Endometrium (tissue), 2 donors: ENCODE measurements around the gene SUZ12.
"Not testable (repeated sequence)": the region's sequence is repeated elsewhere in the genome, so short reads cannot be mapped to it uniquely, and the experiment has no call there.

Experiments
- FAIRE-seq: peaks from 2 replicates; lab custom pipeline; 2012; peaks lifted over from hg19 to GRCh38; lab: Jason Lieb, UNC
- donor health status: control.
- donor health status: control.

SUZ12 gene

GRCh38 chr17:31964131-31964530 is 27.3 kb downstream of the SUZ12 start:
- not testable (repeated sequence) for FAIRE-seq

GRCh38 chr17:31967648-31968047 is 30.8 kb downstream of the SUZ12 start:
- FAIRE-seq = no peak

- FAIRE-seq = not testable (repeated sequence)
Observed at GRCh38 chr17:31970416-31970815, 33.6 kb downstream of the SUZ12 start.

- FAIRE-seq = not testable (repeated sequence)
Observed at GRCh38 chr17:31974269-31975071, 37.7 kb downstream of the SUZ12 start.

- not testable (repeated sequence) for FAIRE-seq
Observed at GRCh38 chr17:31975391-31975790, 38.6 kb downstream of the SUZ12 start.

GRCh38 chr17:31991821-31992220 is 55.0 kb downstream of the SUZ12 start:
- FAIRE-seq = not testable (repeated sequence)

GRCh38 chr17:31997005-31997404 is 60.2 kb downstream of the SUZ12 start:
- no peak for FAIRE-seq

GRCh38 chr17:32006957-32007462 is 70.2 kb downstream of the SUZ12 start, which contains the start of gene LRRC37B:
LRRC37B (plus strand) TSS chr17:32007383; CDS start chr17:32021393, 14,010 bp downstream.
- FAIRE-seq = no peak

- FAIRE-seq = no peak
Observed at GRCh38 chr17:32007463-32008298, 70.9 kb downstream of the SUZ12 start.

GRCh38 chr17:32009262-32009542 is 72.4 kb downstream of the SUZ12 start:
- FAIRE-seq = no peak

GRCh38 chr17:32010114-32010513 is 73.3 kb downstream of the SUZ12 start:
- no peak for FAIRE-seq

- no peak for FAIRE-seq
Observed at GRCh38 chr17:32015245-32016013, 78.6 kb downstream of the SUZ12 start.

GRCh38 chr17:32016231-32016630 is 79.4 kb downstream of the SUZ12 start:
- FAIRE-seq = no peak

- FAIRE-seq = no peak
Observed at GRCh38 chr17:32019228-32019627, 82.4 kb downstream of the SUZ12 start.

- no peak for FAIRE-seq
Observed at GRCh38 chr17:32020943-32021614, 84.3 kb downstream of the SUZ12 start.

- FAIRE-seq = no peak
Observed at GRCh38 chr17:32021615-32021955, 84.8 kb downstream of the SUZ12 start.

- FAIRE-seq = not testable (repeated sequence)
Observed at GRCh38 chr17:32022554-32022953, 85.7 kb downstream of the SUZ12 start.

- FAIRE-seq = not testable (repeated sequence)
Observed at GRCh38 chr17:32027271-32027670, 90.5 kb downstream of the SUZ12 start.

GRCh38 chr17:32033223-32033622 is 96.4 kb downstream of the SUZ12 start:
- FAIRE-seq = no peak

- FAIRE-seq = not testable (repeated sequence)
Observed at GRCh38 chr17:32033812-32034211, 97.0 kb downstream of the SUZ12 start.

GRCh38 chr17:32040246-32040645 is 103.4 kb downstream of the SUZ12 start:
- not testable (repeated sequence) for FAIRE-seq
